GM12878 (cell line): Measurements from ENCODE around the gene OMP.

Source experiments
- CTCF ChIP-seq, 3 experiments: IDR thresholded peaks in 2 of 3; conservative IDR thresholded peaks in 1 of 3; 2 replicates each; pipeline ENCODE4 v1.5.1; 2011; ENCODE audit warnings: low read depth in 3 of 3, low read length in 3 of 3, mild to moderate bottlenecking in 3 of 3, control low read depth in 2 of 3, moderate library complexity in 2 of 3, inconsistent platforms in 1 of 3, mixed read lengths in 1 of 3; ENCODE audit not compliant: control insufficient read depth in 2 of 3, insufficient read depth in 1 of 3; ENCODE audit errors: extremely low read depth in 1 of 3
- EP300 ChIP-seq, 2 experiments: fragments of 150-350 bp in 1 of 2; IDR thresholded peaks; 2 replicates each; pipeline ENCODE4 v1.6.1; 2011 to 2012; ENCODE audit warnings: low read depth in 2 of 2, low read length in 2 of 2, borderline replicate concordance in 1 of 2, improper control_type of control experiment in 1 of 2, inconsistent platforms in 1 of 2; ENCODE audit not compliant: control insufficient read depth in 1 of 2
- ETV6 ChIP-seq, 2 experiments: fragments of 450-650 bp in 1 of 2; IDR thresholded peaks in 1 of 2; conservative IDR thresholded peaks in 1 of 2; 2 replicates each; pipeline ENCODE4 v1.6.1; 2014; ENCODE audit warnings: antibody characterized with exemption in 1 of 2, borderline replicate concordance in 1 of 2, low read depth in 1 of 2, mild to moderate bottlenecking in 1 of 2, moderate library complexity in 1 of 2
- EZH2 ChIP-seq: IDR thresholded peaks from 2 replicates; pipeline ENCODE4 v1.6.1; 2012; ENCODE audit warnings: low read depth, mild to moderate bottlenecking, control low read depth, inconsistent platforms, low read length, borderline replicate concordance; ENCODE audit not compliant: control insufficient read depth
- NKRF ChIP-seq: fragments of 450-650 bp; conservative IDR thresholded peaks from 2 replicates; pipeline ENCODE4 v1.6.1; 2017; ENCODE audit warnings: mild to moderate bottlenecking, moderate library complexity
- POLR2AphosphoS5 ChIP-seq: IDR thresholded peaks from 2 replicates; pipeline ENCODE4 v1.6.1; 2011; ENCODE audit warnings: mild to moderate bottlenecking, low read length, inconsistent platforms
- TCF7 ChIP-seq: IDR thresholded peaks from 2 replicates; pipeline ENCODE4 v1.6.1; 2014; ENCODE audit warnings: antibody characterized with exemption, borderline replicate concordance

- no peak for TF ChIP-seq POLR2AphosphoS5
- no peak for TF ChIP-seq NKRF
- TF ChIP-seq TCF7 = no peak
- TF ChIP-seq EZH2 = no peak
- no peak for TF ChIP-seq ETV6 (conservative IDR thresholded peaks at IDR 0.05 in 1 of 2, IDR thresholded peaks at IDR 0.05 in 1 of 2; ENCODE audit: borderline replicate concordance in 1 of 2, low read depth in 1 of 2)
- TF ChIP-seq EP300 (IDR thresholded peaks at IDR 0.05; ENCODE audit: borderline replicate concordance in 1 of 2, control insufficient read depth in 1 of 2, low read depth in 2 of 2, low read length in 2 of 2) = no peak
- no peak for TF ChIP-seq CTCF (IDR thresholded peaks at IDR 0.05 in 2 of 3, conservative IDR thresholded peaks at IDR 0.05 in 1 of 3; ENCODE audit: control insufficient read depth in 2 of 3, extremely low read depth in 1 of 3, insufficient read depth in 1 of 3, low read depth in 3 of 3, low read length in 3 of 3)
Measured at GRCh38 chr11:77086521-77087472, 15.8 kb upstream of the OMP start.
